IMR-90 (cell line): Measurements from ENCODE around the gene MAGOH. TPM values are rescaled to one million over a fixed set of nuclear protein-coding genes. Genes with fewer than 3 reads are reported as not detected.

Experiments
- ATAC-seq: fragments of 200-7000 bp; cut with Tn5 transposase; 2 replicates; pipeline ENCODE4 v1.9.1; 2020; ENCODE audit warnings: low read depth, mild to moderate bottlenecking, moderate library complexity
- BruUV-seq: library from RNA; stranded (reverse); fragments of 400-500 nt; replicated peaks from 2 replicates; lab custom pipeline; 2021; lab: Mats Ljungman, UMichigan
- CTCF ChIA-PET: fragments of 300-600 bp; formaldehyde crosslinking; extraction: SDS; loops from one replicate; lab custom pipeline; 2021; ENCODE audit warnings: antibody characterized with exemption; lab: Yijun Ruan, JAX
- POLR2A ChIA-PET: fragments of 300-600 bp; sonication (Branson Sonifier 250); formaldehyde crosslinking; loops from one replicate; lab custom pipeline; 2022; ENCODE audit warnings: antibody characterized with exemption; ENCODE audit not compliant: unreplicated experiment; lab: Charles Lee
- DNase-seq: peaks from one replicate; pipeline ENCODE4 v3.0.0; 2013
- H2AFZ ChIP-seq: replicated peaks from 2 replicates; pipeline ENCODE3; 2013; ENCODE audit warnings: low read length, mild to moderate bottlenecking; ENCODE audit not compliant: poor library complexity
- H2AK5ac ChIP-seq: 2 replicates; pipeline ENCODE4 v1.6.1; 2013; ENCODE audit warnings: low read depth, low read length, inconsistent platforms
- H2AK9ac ChIP-seq: replicated peaks from 2 replicates; pipeline ENCODE3; 2013; ENCODE audit warnings: mild to moderate bottlenecking, low read depth, low read length, moderate library complexity; ENCODE audit not compliant: poor library complexity
- H2BK120ac ChIP-seq: 2 replicates; pipeline ENCODE4 v1.6.1; 2013; ENCODE audit warnings: low read depth, low read length, inconsistent platforms
- H2BK15ac ChIP-seq: 3 replicates; pipeline ENCODE4 v1.6.1; 2013; ENCODE audit warnings: low read depth, low read length, inconsistent platforms
- H2BK20ac ChIP-seq: 2 replicates; pipeline ENCODE4 v1.6.1; 2013; ENCODE audit warnings: low read depth, mild to moderate bottlenecking, inconsistent platforms, low read length, moderate library complexity
- H2BK5ac ChIP-seq: 2 replicates; pipeline ENCODE4 v1.6.1; 2013; ENCODE audit warnings: mild to moderate bottlenecking, low read depth, low read length, inconsistent platforms; ENCODE audit not compliant: poor library complexity, severe bottlenecking
- H3K14ac ChIP-seq: replicated peaks from 2 replicates; pipeline ENCODE4 v1.6.1; 2013; ENCODE audit warnings: low read depth, low read length, inconsistent platforms
- H3K18ac ChIP-seq: 2 replicates; pipeline ENCODE4 v1.6.1; 2013; ENCODE audit warnings: low read depth, low read length, control low read depth
- H3K23ac ChIP-seq: 2 replicates; pipeline ENCODE4 v1.6.1; 2013; ENCODE audit warnings: low read depth, low read length, inconsistent platforms
- H3K27ac ChIP-seq: 2 replicates; pipeline ENCODE4 v1.5.1; 2013; ENCODE audit warnings: mild to moderate bottlenecking, control low read depth, low read length; ENCODE audit not compliant: insufficient read depth
- H3K27me3 ChIP-seq: 2 replicates; pipeline ENCODE4 v1.6.1; 2013; ENCODE audit warnings: low read length; ENCODE audit not compliant: control insufficient read depth, insufficient read depth
- H3K36me3 ChIP-seq: 2 replicates; pipeline ENCODE4 v1.6.1; 2013; ENCODE audit warnings: low read length, mixed read lengths; ENCODE audit not compliant: control insufficient read depth, insufficient read depth
- H3K4ac ChIP-seq: 2 replicates; pipeline ENCODE4 v1.6.1; 2013; ENCODE audit warnings: low read depth, low read length, inconsistent platforms
- H3K4me1 ChIP-seq: 2 replicates; pipeline ENCODE4 v1.6.1; 2013; ENCODE audit warnings: low read length, mixed read lengths; ENCODE audit not compliant: control insufficient read depth, insufficient read depth
- H3K4me2 ChIP-seq: 2 replicates; pipeline ENCODE4 v1.6.1; 2013; ENCODE audit warnings: low read depth, mild to moderate bottlenecking, control low read depth, low read length, moderate library complexity
- H3K4me3 ChIP-seq: 2 replicates; pipeline ENCODE4 v1.5.1; 2013; ENCODE audit warnings: low read depth, mild to moderate bottlenecking, control low read depth, low read length, moderate library complexity; ENCODE audit not compliant: insufficient read depth
- H3K56ac ChIP-seq: 2 replicates; pipeline ENCODE4 v1.6.1; 2013; ENCODE audit warnings: low read length, inconsistent platforms; ENCODE audit not compliant: insufficient read depth; ENCODE audit errors: extremely low read depth
- H3K79me1 ChIP-seq, 2 experiments: 2 replicates each; pipeline ENCODE4 v1.6.1; 2013; ENCODE audit warnings: low read length in 2 of 2, inconsistent platforms in 1 of 2, low read depth in 1 of 2
- H3K9ac ChIP-seq: 2 replicates; pipeline ENCODE4 v1.6.1; 2013; ENCODE audit warnings: low read depth, low read length, control low read depth
- H3K9me1 ChIP-seq: 2 replicates; pipeline ENCODE4 v1.6.1; 2013; ENCODE audit warnings: low read length, inconsistent platforms; ENCODE audit not compliant: insufficient read depth
- H3K9me3 ChIP-seq: 2 replicates; pipeline ENCODE4 v1.6.1; 2013; ENCODE audit warnings: low read length; ENCODE audit not compliant: control insufficient read depth, insufficient read depth
- H4K20me1 ChIP-seq: 2 replicates; pipeline ENCODE4 v1.6.1; 2013; ENCODE audit warnings: low read length, inconsistent platforms; ENCODE audit not compliant: insufficient read depth
- H4K5ac ChIP-seq: 2 replicates; pipeline ENCODE4 v1.6.1; 2013; ENCODE audit warnings: mild to moderate bottlenecking, low read depth, low read length, control low read depth
- H4K8ac ChIP-seq, 2 experiments: 2 replicates each; pipeline ENCODE4 v1.6.1; 2013; ENCODE audit warnings: low read depth in 2 of 2, low read length in 2 of 2, control low read depth in 1 of 2, inconsistent platforms in 1 of 2
- H4K91ac ChIP-seq: 2 replicates; pipeline ENCODE4 v1.6.1; 2013; ENCODE audit warnings: low read depth, low read length, inconsistent platforms; ENCODE audit not compliant: insufficient read depth
- BHLHE40 ChIP-seq: fragments of 150-350 bp; IDR thresholded peaks from 2 replicates; pipeline ENCODE4 v1.6.1; 2016; ENCODE audit warnings: mild to moderate bottlenecking, low read depth, low read length
- CEBPB ChIP-seq: IDR thresholded peaks from 2 replicates; pipeline ENCODE4 v1.6.1; 2012; ENCODE audit warnings: low read depth, low read length, improper control_type of control experiment
- MXI1 ChIP-seq: IDR thresholded peaks from 2 replicates; pipeline ENCODE4 v1.6.1; 2012; ENCODE audit warnings: low read depth, mild to moderate bottlenecking, low read length, moderate library complexity, borderline replicate concordance
- WGBS, 2 experiments: methylation state at CpG; one replicate each; pipeline versions ENCODE4 v1.1.5 to v1.1.7; 2013; ENCODE audit warnings: missing lambda C conversion rate in 2 of 2; ENCODE audit not compliant: insufficient read length in 1 of 2; ENCODE audit errors: extremely low coverage in 2 of 2; 5-methylcytosine and 5-hydroxymethylcytosine counted together
- dilution Hi-C: fragments of 300-500 bp; cut with HindIII; formaldehyde crosslinking; loops from one replicate; pipeline ENCODE4 v1.14.3; 2018; ENCODE audit warnings: low sequenced_read_pairs; ENCODE audit not compliant: unreplicated experiment
- in situ Hi-C: fragments of 300-500 bp; cut with MboI; formaldehyde crosslinking; loops from 3 replicates; pipeline ENCODE4 v1.14.3; 2019; ENCODE audit warnings: low sequenced_read_pairs, inconsistent platforms, mixed read lengths
- intact Hi-C: fragments of 100-400 bp; cut with micrococcal nuclease; formaldehyde crosslinking; loops from 2 replicates; pipeline ENCODE4 v1.10.0; 2022
- polyA plus RNA-seq, 3 experiments: library from polyadenylated mRNA; depleted of rRNA; stranded (reverse); fragments of >200 nt; gene quantifications; 2 replicates each; pipeline ENCODE4 v1.2.3, GENCODE V29; 2012; ENCODE audit warnings: low replicate concordance in 1 of 3
- total RNA-seq: library from RNA; depleted of rRNA; stranded (reverse); fragments of >200 nt; gene quantifications from 2 replicates; pipeline ENCODE4 v1.2.3, GENCODE V29; 2012
- TF ChIP-seq, protein P1 (sequence below): fragments of 150-350 bp; IDR thresholded peaks from 2 replicates; pipeline ENCODE4 v1.6.1; 2017; ENCODE audit warnings: mild to moderate bottlenecking, antibody characterized with exemption, low read length, low read depth

The MAGOH gene
- total and polyA plus RNA-seq, 2 of the 4 experiments (the other 2 are of a cell fraction) = 3.8 to 26.3 TPM

DNA sequence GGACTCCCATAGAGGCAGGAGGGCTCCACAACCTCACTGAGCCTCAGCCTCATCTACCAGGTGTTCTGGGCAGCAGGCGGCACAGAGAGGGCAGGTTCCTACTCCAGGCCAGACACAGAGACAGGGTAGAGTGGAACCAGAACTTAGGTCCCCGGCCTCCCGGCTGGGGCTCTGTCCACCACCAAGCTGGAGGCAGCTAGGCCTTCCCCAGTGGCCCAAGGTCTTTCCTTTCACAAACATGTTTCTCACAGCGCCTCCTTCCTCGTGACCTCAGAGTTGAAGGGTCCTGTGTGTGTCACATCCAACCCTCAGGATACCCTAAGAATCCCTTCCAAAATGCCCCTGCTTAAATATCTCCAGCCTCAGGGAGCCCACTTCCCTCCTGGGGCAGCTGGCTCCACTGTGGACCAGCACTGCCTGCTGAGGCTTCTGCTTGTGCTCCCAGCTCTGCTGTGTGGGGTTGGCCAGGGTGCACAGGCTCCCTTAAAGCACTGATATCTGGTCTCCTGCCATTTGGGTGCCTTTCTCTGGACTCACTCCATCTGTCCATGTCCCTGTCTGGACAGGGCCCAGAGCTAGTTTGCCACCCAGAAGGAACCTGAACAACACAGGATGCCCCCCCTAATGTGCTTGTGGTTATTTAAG, 33.2 kb upstream of the MAGOH start:
- Histone ChIP-seq H3K27ac (no peak overlapping the region), H3K4me1 (no peaks in the 10 kb centered on the region), H2BK120ac (no peak overlapping the region), H4K5ac (no peak overlapping the region), H3K36me3 (peaks cover 3% of the 10 kb centered on the region; the same call in 1 of the 2 replicates), H3K4me2 (no peak overlapping the region), H3K23ac (no peak overlapping the region), H3K18ac (no peak overlapping the region), H2BK5ac (no peak overlapping the region), H3K9me3 (no peaks in the 10 kb centered on the region), H2BK15ac (no peak overlapping the region), H4K8ac (no peak overlapping the region), H3K79me1 (no peaks in the 10 kb centered on the region), H2AFZ (no peak overlapping the region), H3K14ac (no peak overlapping the region), H3K27me3 (no peaks in the 10 kb centered on the region), H3K4me3 (no peak overlapping the region), H2AK9ac (no peak overlapping the region), H3K4ac (no peak overlapping the region), H4K91ac (no peak overlapping the region), H4K20me1 (no peaks in the 10 kb centered on the region), H2AK5ac (no peak overlapping the region), H3K56ac (no peak overlapping the region), H2BK20ac (no peak overlapping the region), H3K9ac (no peak overlapping the region), H3K9me1 (no peaks in the 10 kb centered on the region)
- CTCF ChIA-PET = no interaction called here
- TF ChIP-seq BHLHE40 (no peak), MXI1 (no peak), CEBPB (no peak)
- TF ChIP-seq, protein P1, sequence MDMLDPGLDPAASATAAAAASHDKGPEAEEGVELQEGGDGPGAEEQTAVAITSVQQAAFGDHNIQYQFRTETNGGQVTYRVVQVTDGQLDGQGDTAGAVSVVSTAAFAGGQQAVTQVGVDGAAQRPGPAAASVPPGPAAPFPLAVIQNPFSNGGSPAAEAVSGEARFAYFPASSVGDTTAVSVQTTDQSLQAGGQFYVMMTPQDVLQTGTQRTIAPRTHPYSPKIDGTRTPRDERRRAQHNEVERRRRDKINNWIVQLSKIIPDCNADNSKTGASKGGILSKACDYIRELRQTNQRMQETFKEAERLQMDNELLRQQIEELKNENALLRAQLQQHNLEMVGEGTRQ = no peak
- ATAC-seq (no peak), DNase-seq (no peak)
- BruUV-seq = no TSS peak
- dilution Hi-C loops = no loop called here
- POLR2A ChIA-PET = no interaction called here
- in situ Hi-C loops = no loop called here
- intact Hi-C loops = no loop called here
- 100% methylated on average over 2 of the region's 5 CpGs; no CpG with 5 or more reads in 1 of the 2 experiments for WGBS, 2 experiments
